WI38 (cell line): ENCODE data around the gene FUT9.

Experiments
- H3K4me3 ChIP-seq: 2 replicates; pipeline ENCODE4 v1.5.1; 2011; ENCODE audit warnings: low read depth, mild to moderate bottlenecking, control low read depth, low read length
- TF ChIP-seq, protein P1 (sequence below): IDR thresholded peaks from 2 replicates; pipeline ENCODE4 v1.5.1; 2012; ENCODE audit warnings: low read depth, mild to moderate bottlenecking, control low read depth, low read length

The FUT9 gene

DNA sequence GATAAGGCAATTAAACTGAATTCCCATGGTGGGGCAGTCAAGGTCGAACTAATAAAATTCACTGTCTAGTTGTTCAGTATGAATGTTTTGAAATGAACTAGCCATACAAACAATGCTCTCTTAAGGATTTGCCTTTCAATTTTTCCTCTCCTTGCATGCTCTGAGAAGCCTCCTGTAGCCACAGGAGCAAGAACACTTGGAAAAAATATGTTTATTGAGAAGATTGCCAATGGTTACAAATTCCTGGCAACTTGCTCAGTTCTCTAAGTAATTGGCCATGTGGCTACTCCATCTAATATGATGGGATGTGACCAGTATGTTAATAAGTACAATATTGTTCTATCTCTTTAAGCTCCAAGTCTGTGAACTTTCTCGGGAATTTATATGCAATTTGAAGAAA lies 49.4 kb downstream of the FUT9 start:
- H3K4me3 ChIP-seq = no peak overlapping the region
- TF ChIP-seq, protein P1, sequence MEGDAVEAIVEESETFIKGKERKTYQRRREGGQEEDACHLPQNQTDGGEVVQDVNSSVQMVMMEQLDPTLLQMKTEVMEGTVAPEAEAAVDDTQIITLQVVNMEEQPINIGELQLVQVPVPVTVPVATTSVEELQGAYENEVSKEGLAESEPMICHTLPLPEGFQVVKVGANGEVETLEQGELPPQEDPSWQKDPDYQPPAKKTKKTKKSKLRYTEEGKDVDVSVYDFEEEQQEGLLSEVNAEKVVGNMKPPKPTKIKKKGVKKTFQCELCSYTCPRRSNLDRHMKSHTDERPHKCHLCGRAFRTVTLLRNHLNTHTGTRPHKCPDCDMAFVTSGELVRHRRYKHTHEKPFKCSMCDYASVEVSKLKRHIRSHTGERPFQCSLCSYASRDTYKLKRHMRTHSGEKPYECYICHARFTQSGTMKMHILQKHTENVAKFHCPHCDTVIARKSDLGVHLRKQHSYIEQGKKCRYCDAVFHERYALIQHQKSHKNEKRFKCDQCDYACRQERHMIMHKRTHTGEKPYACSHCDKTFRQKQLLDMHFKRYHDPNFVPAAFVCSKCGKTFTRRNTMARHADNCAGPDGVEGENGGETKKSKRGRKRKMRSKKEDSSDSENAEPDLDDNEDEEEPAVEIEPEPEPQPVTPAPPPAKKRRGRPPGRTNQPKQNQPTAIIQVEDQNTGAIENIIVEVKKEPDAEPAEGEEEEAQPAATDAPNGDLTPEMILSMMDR = no peak

DNA sequence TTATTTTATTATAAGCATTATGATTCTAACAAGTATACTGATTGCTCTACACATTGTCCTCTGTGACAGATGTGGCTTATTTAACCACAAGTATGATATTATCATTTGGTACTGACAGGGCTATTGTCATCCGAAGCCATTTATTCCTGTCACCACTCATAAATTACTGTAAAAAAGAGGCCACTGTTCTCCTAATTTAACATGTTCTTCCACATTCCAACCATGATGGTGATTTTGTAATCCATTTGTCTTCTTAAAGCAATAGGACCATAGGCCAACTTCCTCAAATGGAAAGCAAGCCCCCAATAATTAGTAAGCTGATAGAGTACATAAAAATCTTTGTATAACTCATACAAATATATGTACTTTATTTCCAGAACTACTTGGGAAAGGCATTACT lies 50.6 kb downstream of the FUT9 start:
- no peak overlapping the region for H3K4me3 ChIP-seq
- TF ChIP-seq, protein P1 = no peak

DNA sequence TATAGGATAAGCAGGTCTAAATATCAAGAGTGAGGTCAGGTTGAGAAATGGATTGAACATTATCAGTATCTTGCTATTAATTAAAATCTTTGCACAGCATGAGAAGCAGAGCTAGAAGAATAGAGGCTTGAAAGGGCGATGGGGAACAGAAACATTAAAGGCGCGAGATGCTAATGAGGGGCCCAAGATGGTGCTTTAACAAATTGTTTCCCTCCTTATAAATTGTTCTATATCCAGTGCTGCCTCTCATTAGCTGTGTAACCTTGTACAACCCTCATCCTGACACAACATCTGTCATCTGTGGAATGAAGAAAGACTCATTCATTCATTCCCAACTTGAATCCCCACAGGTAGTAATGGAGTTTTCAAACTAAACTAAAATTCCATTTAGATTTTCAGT lies 57.8 kb downstream of the FUT9 start:
- TF ChIP-seq, protein P1 = no peak
- H3K4me3 ChIP-seq = no peak overlapping the region

DNA sequence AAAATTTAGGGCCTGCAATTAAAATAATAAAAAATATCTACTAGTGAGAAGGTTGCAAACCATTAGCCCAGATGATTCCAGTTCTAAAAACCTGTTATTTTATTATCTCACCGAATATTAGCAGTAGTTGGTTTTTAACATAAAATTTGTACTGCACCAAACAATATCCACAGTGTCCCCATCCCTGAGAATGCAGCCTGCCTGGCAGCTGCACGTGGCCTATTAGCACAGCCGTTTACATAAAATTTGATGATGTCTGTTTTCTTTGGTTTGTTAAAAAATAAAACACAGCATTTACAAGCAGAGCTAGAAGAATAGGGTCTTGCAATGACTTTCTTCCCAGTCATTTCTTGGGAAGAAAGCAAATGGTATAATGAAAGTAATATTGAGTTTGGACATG lies 58.2 kb downstream of the FUT9 start:
- H3K4me3 ChIP-seq = no peak overlapping the region
- TF ChIP-seq, protein P1 = no peak

DNA sequence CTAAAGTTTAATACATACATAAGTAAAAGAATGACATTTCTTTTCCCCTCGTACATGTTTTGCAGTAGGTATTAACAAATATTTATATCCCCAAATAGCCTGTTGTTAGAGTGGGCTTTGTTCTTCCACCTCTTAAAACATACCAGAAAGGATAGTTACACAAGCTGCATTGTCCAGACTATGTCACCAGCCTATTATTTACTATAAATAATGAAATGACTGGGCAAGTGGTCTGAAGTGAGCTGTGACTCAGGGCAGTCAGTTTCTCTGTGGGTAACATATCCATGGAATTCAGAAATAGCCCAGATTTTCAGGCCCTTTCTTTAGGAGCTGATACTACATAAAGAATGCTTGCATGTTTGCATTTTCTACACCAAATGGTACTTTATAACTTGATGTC lies 60.1 kb downstream of the FUT9 start:
- TF ChIP-seq, protein P1 = no peak
- no peak overlapping the region for H3K4me3 ChIP-seq

DNA sequence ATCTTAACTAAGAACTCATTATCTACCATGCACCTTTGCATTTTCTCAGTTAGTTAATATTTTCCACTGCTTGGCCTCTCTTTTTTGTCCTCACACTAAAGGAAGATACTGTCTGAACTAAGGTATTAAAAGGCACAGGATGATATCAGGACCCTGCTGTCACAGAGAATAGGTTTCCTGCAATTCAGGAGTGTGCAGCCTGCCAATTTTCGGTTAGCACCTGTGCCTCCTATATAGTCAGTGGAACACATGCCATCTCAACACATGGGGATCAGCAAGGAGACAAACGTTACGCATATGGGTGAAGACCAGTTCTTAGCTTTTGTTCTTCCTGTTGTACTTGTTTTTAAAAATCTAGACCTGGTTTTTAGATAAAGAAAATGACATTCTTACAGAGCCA lies 71.0 kb downstream of the FUT9 start:
- no peak overlapping the region for H3K4me3 ChIP-seq
- TF ChIP-seq, protein P1 = no peak

DNA sequence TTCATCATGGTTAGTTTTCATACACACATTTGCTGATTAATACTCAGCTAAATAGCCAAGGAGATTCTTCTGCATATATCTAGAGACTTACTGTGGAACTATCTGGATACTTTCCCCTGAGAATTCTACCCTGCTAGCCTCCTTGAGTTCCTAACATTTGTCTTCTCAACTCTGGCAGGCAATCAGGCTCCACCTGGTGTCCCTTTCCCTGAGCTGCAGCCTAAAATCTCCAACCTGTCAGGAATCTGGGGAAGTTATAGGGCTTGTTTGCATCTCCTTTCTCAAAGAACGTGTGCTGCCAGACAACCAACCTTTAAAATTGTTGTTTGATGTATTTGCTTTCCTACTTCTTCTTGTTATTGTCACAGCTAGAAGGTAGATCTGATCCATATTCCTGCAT lies 73.4 kb downstream of the FUT9 start:
- TF ChIP-seq, protein P1 = no peak

More for the DNA sequence above, 73.4 kb downstream of the FUT9 start:
- no peak overlapping the region for H3K4me3 ChIP-seq
